GM19035 (cell line): ENCODE data around the gene TRPT1.

Experiments
- ATAC-seq: cut with Tn5 transposase; IDR thresholded peaks from one replicate; pipeline ENCODE4 v1.9.1; 2021; ENCODE audit not compliant: unreplicated experiment

Gene TRPT1

DNA sequence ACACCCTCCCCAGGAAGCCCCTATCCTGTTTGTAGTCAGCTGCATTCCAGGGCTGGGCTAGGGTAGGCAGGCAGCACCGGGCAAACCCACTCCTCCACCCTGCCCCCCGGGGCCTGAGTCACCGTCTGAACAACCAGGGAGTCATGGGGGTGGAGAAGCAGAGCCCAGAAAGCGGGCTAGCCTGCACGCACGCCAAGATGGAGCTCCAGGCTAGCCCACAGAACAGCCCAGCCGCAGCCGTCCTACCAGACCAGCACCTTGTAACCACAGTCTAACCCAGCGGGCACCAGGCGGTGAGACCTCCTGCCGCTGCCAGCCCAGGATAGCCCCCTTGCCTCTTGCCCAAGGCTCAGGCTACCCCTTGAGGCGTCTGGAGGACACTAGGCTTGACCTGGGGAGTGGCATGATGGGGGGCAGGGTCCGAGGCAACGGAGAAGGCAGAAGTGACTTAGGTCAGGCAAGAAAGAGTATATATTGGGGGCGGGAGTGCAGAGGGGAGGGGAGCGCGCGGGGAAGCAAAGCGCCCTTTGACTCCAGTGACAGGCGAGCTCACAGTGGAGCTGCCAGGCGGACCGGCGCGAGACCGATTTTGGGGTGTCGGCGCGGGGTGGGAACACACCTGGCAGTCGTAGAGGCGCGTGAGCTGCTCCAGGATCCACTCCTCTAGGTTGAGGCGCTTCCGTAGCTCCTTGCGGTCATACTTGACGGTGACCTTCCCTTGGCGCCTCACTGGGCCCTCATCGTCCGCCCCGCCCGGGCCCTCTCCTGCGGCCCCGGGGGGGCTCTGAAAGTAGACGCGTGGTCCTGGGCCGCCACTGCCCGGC is 20.0 kb upstream of the TRPT1 start:
- ATAC-seq, result no peak

DNA sequence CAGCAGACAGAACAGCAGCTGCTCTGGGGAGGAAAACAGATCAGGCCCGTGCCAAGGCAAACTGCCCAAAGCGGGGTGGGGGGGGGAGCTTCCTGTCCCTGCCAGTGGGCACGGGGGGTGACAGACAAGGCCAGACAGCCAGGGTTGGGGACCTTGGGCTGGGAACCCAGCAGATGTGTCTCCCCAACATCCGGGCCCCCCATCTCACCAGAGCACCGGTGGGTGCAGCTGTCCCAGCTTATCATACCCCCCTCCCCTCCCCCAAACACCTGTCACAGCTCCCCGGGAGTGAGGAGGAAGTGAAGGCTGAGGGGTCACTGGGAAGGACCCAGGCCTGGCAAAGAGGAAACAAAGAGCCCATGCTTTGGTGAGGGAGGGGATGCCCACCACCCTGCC is 19.4 kb upstream of the TRPT1 start:
- no peak for ATAC-seq

DNA sequence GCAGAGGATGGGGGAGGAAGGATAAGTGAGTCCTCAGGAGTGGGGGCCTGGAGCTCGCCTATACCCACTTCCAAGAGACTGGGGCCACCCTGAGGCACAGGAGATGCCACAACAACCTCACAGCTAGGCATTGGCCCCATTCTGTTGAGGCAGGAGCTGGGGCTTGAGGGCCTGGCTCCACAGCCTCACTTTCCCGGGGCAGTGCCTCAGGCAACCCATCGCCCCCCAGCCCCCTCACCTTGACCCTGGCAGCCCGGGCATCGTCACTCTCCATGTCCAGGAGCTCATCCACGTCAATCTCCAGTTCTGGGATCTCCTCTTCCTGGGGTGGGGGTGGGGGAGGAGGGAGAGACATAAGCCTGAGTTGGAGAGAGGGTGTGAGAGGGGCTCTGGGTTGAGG is 19.0 kb upstream of the TRPT1 start:
- no peak for ATAC-seq

DNA sequence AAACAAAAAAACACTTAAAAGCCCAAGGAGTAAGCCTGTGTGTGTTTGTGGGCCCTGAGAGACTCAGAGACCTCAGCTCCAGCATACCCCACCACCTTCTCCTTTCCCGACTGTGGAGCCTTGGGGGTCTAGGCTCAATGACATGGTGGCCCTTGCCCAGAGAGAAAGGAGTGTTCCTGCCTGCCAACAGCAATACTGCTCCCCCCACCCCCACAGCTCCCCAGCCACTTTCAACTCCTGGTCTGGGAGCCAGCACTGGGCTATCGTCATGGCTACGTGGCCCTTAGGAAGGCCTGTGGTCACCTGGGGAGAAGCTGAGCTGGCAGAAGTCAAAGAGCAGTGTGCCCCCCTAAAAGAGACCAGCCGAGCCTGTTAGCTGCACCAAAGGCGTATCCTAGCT is 18.1 kb upstream of the TRPT1 start:
- ATAC-seq, result no peak

GRCh38 chr11:64243236-64243854 is 17.4 kb upstream of the TRPT1 start:
- ATAC-seq, result no peak

DNA sequence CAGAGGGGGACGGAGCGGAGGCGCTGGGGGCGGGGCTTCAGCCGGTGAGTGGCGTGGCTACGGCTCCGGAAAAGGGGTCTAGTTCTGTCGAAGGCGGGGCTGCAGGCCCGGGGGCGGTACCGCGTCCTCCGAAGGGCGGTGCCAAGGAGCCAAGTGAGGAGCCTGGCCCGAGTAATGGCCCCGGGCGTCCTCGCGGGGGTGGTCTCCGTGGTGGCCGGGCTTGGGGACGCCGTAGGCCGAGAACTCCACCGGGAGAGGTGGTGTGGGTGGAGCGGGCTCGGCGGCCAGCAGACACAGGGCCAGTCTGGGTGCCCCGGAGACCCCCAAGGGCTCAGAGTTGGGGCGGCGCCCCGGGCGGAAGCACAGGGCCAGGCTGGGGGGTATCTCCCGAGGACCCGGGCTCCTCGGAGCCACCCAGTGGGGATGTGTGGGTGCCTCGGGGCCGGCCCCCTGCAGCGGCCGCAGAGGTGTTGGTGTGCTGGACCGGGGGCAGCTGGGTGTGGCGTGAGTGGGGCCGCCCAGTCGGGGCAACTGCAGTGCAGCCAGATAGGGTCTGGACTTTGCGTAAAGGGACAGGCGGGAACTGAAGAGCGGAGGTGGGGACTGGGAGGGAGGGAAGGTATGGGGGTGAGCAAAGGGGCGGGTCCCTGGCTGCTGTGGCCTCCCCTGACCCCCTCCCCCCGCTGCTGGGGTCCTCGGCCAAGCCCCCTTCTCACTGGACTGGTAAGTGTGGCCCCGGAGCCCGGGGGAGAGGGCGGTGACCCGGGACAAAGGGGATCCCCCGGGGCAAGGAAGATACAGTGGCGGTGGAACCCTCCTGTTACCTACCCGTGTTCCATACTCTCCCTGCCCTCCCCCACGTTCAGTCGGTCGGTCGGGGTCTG is 15.7 kb upstream of the TRPT1 start:
- peak; percentile 8 for ATAC-seq

GRCh38 chr11:64241241-64241490 is 15.2 kb upstream of the TRPT1 start:
- peak; percentile 64 for ATAC-seq

DNA sequence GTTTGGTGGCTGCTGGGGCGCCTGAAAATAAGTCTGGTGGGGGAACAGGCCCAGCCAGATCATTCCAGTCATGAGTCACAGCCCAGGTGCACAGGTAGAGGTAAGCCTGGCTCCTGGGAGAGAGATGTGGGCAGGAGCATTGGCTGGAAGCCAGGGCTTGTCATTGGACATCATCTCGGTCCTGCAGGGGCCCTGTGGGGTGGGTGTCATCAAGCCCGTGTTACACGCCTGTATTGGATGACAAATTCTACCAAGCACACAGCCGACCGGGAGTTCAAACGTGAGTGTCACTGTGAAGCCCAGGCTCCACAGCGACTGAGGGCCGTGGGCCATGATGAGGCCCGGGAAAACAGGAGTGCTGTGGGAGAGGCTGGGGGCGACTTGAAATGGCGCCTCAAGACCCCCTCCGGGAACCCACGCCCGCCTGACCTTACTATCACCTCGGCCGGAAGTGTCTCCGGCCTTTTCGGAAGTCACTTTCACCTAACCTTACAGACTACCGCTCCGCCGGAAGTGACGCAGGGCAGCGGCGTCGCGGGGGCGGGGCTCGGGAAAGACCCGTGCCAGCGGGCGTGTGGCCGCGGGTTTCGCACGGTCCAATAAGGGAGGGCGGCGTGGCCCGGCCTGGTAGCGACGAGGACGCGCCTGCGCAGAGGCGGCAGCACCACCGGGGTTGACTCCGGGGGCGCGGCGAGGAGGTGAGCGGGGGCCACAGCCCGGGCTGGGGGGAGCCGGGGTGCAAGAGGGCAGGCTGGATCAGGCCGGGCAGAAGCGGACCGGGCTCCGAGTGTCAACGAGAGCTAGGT is 14.7 kb upstream of the TRPT1 start, which contains the start of gene FKBP2:
TSS of gene FKBP2 (plus strand) at position 661 of the 806 bp plus-strand sequence. CDS start 1,293 bp downstream, outside the sequence.
- ATAC-seq, result peak; percentile 54

GRCh38 chr11:64239662-64240434 is 13.9 kb upstream of the TRPT1 start:
- no peak for ATAC-seq

GRCh38 chr11:64238999-64239398 is 13.0 kb upstream of the TRPT1 start:
- ATAC-seq, result no peak

DNA sequence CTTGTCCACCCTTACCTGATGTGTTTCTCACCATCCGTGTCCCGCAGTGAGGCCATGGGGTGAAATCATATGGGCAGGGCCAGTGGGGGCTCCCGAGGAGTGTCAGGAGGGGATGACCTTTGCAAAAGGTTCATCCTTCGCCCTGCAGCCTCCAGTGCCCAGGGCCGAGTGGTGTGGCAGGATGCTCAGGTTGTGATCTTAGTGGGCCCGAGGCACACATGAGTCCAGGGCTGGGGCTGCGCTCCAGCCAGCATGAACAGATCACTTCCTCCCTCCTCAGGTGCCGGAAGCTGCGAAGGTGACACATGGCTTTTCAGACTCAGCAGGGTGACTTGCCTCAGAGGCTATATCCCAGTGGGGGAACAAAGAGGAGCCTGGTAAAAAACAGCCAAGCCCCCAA is 12.1 kb upstream of the TRPT1 start:
- ATAC-seq, result no peak

- no peak for ATAC-seq
Observed at GRCh38 chr11:64237484-64237951, 11.5 kb upstream of the TRPT1 start.

GRCh38 chr11:64235437-64236161 is 9.6 kb upstream of the TRPT1 start:
- no peak for ATAC-seq

DNA sequence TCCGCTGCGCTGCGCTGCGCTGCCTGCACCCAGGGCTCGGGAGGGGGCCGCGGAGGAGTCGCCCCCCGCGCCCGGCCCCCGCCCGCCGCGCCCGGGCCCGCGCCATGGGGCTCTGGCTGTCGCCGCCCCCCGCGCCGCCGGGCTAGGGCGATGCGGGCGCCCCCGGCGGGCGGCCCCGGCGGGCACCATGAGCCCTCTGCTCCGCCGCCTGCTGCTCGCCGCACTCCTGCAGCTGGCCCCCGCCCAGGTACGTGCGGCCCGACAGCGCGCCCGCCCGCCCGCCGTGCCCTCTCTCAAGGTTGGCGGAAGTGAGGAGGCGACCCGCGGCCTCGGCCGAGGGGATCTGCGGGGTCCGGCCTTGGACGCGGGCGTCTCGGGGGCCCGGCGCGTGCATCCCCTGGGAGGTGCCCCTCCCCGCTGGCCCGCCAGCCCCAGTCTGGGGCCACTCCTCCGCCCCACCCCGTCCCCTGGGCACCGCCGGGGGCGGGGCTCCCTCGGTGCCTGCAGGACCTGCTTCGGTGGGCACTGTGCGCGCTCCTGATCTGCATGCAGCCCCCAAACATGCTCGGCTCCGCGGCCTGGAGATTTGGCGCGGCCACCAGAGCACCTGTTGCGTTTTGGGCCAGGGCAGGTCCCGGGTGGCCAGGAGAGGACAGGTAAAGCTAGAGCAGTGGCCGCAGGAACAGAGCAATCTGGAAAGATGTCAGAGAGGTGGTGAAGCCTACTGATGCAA is 8.8 kb upstream of the TRPT1 start:
- ATAC-seq, result peak; percentile 17

DNA sequence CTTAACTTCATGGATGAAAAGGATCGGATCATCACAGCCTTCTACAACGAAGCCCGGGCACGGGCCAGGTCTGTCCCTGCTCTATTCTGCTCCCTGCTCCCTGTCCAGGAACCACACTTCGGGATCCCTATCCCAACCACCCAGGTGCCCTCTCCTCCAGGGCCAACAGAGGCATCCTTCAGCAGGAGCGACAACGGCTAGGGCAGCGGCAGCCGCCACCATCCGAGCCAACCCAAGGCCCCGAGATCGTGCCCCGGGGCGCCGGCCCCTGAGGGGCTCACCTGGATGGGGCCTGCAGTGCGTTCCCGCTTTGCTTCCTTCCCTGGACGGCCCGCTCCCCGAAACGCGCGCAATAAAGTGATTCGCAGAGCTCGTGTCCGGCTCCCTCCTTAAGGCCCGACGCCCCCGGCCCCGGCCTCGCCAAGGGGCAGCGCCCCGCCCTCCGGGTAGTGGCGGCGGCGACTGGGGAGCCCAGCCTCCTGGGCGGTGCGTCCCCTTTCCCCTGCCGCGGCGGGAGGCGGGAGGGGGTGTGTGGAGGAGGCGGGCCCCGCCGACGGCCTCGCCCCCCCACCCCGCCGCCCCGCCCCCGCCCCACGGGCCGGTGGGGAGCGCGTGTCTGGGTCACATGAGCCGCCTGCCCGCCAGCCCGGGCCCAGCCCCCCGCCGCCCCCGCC is 8.1 kb upstream of the TRPT1 start, which contains the start of gene VEGFB:
TSS of gene VEGFB (plus strand) at position 672 of the 674 bp plus-strand sequence. CDS start 250 bp downstream, outside the sequence.
- peak; percentile 33 for ATAC-seq

DNA sequence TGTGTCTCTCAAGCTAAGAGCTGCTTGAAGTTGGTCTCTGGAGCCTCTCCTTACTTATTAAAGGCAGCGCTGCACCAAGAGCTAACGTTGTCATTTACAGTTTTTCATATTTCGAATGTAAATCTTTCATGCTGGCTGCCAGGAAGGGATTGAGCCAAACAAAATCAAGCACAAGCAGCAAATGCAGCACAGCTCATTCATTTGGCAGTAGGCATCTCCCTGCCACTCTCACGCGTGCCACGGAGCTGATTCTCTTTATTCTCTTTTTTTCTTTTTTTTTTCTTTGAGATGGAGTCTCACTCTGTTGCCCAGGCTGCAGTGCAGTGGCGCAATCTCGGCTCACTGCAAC is 7.0 kb upstream of the TRPT1 start:
- no peak for ATAC-seq

DNA sequence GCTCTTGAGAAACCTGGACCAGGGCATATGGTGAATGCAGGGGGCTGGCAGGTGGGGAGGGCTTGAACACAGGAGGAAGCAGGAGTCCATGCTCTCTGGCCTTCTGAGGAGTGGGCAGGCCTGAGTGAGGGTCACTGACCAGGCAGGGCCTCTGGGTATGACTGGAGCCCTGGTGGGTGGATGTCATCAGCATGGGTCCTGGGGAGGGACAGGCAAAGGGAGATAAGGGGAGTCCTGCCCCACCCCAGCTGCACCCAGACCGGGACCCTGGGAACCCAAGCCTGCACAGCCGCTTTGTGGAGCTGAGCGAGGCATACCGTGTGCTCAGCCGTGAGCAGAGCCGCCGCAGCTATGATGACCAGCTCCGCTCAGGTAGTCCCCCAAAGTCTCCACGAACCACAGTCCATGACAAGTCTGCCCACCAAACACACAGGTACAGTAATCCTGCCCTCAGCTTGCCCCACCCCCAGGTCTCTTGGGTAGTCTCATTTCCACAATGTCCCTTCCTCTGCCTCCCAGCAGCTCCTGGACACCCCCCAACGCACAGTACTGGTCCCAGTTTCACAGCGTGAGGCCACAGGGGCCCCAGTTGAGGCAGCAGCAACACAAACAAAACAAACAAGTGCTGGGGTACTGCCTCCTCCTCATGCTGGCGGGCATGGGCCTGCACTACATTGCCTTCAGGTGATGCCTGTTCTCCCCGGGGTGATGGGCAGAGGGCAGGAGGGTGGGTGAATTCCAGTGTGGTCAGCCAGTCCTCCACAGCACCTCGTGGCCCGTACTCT is 6.4 kb upstream of the TRPT1 start:
- no peak for ATAC-seq
